GM18526 (cell line): ENCODE results near the gene SLC37A1.

Experiments used
- POLR2A ChIP-seq: IDR thresholded peaks from 3 replicates; pipeline ENCODE4 v1.6.1; 2011; ENCODE audit not compliant: insufficient read length; ENCODE audit errors: extremely low read depth

Gene SLC37A1

DNA sequence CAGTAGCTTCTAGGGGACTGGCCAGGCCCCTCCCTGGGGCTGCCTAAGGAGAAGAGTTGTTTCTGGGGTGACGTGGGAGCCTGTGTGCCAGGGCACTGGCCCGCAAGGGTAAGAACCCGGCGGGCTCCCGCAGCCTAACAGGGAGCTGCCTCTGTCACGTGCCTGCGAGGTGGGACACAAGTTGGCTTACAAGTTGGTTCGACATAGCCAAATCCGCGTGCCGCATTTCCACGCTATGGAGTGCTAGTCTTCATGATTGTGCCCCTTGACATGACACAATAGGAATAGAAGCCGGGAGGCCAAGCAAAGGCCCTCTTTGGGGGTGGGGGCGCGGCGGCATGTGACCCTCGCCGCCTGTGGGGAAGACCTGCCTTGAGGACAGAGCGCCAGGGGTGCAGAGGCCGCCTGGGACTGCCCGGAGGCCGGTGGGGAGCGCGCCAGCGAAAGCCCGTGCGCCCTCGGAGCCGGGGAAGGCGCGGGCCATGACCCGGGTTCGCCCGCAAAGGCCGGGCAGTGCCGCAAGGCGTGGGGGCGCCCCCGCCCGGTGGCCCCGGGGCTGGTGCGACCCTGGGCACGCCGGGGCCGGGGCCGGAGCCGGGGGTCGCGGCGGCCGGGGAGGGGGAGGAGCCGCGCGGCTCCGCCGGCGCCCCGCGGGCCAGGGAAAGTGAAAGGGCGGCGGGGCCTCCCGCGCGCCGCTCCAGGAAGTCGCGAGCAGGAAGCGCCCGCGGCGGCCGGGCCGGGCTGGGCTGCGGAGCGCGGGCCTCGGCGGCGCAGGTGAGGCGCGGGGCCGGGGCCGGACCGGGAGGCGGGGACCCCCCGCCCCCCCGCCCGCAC, at the start of gene SLC37A1:
Gene SLC37A1 (plus strand): TSS at position 702 of the 834 bp plus-strand sequence. CDS start 4,603 bp downstream, outside the sequence.
- TF ChIP-seq POLR2A = no peak

DNA sequence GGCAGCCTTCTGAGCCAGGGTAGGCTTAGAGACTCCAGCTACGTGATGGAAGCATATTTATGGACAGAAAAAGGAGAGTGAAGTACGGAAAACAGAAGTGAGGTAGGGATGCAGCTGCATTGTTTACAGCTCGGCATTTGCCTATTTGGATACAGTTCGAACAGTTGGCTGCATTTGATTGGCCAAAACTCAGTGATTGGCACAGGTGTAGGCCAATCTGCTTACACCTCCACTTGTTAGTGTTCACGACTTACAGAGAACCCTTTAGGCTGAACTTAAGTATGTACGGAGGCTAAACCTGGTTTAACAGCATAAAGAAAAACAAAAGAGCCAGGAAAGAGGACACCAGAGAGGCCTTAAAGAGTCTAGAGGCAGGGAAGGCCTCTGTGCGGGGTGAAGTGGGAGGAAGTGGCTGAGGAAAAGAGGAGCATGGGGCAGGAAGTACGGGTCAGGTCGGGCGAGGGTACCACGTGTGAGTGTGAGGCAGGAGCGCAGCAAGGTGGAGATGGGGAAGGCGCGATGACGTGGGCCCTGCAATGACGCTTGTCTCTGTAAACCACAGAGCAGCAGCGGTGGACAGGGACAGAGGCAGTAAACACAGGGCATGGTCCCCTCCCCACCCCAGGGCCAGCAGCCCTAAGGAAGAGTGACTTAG, 49.7 kb upstream of the SLC37A1 start:
- no peak for TF ChIP-seq POLR2A

- peak; percentile 17 for TF ChIP-seq POLR2A
Measured at GRCh38 chr21:42465008-42465802, 48.4 kb upstream of the SLC37A1 start.

GRCh38 chr21:42465803-42466127, 47.9 kb upstream of the SLC37A1 start:
- TF ChIP-seq POLR2A = no peak

DNA sequence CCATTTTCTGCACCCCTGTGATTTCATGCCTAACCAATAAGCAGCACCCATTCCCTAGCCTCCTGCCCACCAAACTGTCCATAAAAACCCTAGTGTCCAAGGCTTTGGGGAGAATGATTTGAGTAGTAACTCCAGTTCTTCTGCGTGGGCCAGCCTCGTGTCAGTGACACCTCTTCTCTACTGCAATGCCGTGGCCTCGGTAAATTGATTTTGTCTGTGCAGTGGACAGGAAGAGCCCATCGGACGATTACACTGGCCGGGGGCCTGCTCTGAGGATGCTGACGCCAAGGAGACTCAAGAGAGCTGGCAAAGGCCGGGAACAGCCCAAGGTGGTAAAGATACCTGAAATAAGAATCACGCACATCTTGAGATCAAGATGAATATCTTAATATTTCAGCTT, 47.0 kb upstream of the SLC37A1 start:
- no peak for TF ChIP-seq POLR2A

GRCh38 chr21:42467140-42467983, 46.3 kb upstream of the SLC37A1 start:
- TF ChIP-seq POLR2A = no peak

GRCh38 chr21:42468491-42469131, 45.0 kb upstream of the SLC37A1 start:
- no peak for TF ChIP-seq POLR2A

- TF ChIP-seq POLR2A = no peak
Measured at GRCh38 chr21:42469272-42469671, 44.4 kb upstream of the SLC37A1 start.

GRCh38 chr21:42471206-42471605, 42.4 kb upstream of the SLC37A1 start:
- TF ChIP-seq POLR2A = no peak

DNA sequence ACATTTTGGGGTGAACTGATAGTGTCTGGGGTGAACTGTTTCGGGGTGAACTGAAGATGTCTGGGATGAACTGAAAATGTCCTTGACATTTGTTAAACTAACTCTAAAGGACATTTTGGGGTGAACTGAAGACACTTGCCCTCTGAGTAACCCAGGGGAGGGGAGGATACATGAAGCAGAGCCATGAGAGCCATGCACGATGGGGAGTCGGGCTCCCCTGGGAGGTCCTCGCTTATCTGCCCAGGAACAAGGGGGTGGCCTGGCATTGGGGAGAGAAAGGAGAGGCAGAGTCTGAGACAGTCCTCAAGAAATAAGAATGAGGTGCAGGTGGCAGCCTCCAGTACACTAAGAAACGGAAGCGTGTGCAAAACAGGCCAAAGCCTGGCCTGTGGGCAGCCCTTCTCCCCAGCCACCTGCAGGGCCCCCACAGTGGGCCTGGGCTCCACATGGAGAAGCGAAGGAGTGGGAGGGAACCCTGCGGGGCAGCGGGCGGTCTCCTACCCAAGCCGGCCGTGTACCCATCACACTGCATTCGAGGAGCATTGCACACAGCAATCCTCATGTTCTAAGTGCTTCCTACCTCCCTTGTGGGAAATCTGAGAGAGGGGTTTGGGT, 41.8 kb upstream of the SLC37A1 start:
- no peak for TF ChIP-seq POLR2A

DNA sequence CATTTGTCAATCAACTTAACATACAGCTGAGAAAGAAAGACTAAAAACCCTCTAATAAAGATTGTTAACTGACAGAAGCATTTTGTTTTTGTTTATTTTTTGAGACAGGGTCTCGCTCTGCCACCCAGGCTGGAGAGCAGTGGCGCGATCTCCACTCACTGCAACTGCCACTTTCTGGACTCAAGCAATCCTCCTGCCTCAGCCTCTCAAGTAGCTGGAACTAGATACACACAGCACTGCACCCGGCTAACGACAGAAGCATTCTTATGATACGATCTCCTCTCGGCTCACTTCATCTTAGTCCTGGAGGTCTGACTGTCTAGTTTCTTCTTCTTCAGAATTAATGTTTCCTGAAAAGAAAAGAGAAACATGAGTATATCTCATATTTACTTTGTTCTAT, 41.1 kb upstream of the SLC37A1 start:
- no peak for TF ChIP-seq POLR2A

- TF ChIP-seq POLR2A = no peak
Measured at GRCh38 chr21:42473498-42474042, 40.1 kb upstream of the SLC37A1 start.

DNA sequence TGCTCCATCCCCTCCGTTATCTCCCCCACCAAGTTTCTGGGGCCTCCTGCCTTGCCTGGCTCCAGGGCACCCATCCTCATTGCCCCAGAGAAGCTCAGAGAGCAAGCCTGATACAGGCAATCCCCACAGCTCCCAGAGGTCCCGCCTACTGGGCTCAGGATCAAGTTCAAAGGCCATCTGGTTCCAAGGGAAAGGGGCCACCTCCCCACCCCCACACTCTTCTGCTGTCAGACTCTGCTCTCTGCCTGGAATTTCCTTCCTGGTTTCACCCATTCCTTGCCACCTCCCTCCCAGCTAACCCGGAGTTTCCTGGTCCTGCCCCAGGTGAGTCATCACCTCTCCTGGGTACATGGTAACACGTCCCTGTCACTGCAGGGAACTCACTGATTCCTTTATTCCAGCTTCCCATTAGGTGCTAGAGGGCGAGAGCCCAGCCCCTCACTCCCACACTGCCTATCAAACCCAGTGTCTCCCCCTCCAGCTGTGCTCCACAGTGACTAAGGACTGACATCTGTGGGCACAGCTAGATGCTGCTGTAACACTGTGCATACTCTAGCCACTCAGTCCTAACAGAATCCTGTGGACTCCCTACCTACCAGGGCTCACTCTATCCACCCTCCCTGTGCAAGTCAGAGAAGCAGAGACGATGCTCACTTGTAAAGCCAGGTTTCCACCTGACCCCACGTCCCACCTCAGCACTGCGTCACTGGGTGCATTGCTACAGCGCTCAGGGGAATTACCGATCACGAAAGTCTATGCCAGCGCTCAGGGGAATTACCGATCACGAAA, 39.4 kb upstream of the SLC37A1 start:
- no peak for TF ChIP-seq POLR2A
